ENCODE measurements around the gene ALDH3A2.

ALDH3A2 gene

DNA sequence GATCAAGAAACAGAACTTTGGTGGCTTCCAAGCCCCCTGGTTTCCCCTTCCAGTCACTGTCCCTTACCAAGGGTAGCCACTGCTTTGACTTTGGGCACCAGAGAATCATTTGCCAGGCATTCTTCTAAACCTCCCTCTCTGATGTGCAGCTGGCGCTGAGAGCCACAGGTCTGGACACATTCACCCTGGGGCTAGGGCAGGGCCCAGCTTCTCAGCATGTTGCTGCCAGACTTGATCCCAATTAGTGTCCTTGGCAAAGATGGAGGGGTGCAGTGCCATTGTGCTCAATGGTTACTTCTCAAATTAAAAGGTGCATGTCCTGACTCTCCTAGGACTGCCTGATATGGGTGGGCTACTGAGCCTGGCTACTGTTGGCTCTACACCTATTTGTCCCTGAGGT, 75.4 kb downstream of the ALDH3A2 start:
- H3K4me1 ChIP-seq (ENCODE audit: low read depth, poor library complexity, severe bottlenecking) = no peaks in the 10 kb centered on the region
- no peak overlapping the region for H3K27ac ChIP-seq
- H3K36me3 ChIP-seq (ENCODE audit: insufficient read depth) = no peaks in the 10 kb centered on the region
- no peak overlapping the region for H3K4me2 ChIP-seq
- TF ChIP-seq, protein P1, sequence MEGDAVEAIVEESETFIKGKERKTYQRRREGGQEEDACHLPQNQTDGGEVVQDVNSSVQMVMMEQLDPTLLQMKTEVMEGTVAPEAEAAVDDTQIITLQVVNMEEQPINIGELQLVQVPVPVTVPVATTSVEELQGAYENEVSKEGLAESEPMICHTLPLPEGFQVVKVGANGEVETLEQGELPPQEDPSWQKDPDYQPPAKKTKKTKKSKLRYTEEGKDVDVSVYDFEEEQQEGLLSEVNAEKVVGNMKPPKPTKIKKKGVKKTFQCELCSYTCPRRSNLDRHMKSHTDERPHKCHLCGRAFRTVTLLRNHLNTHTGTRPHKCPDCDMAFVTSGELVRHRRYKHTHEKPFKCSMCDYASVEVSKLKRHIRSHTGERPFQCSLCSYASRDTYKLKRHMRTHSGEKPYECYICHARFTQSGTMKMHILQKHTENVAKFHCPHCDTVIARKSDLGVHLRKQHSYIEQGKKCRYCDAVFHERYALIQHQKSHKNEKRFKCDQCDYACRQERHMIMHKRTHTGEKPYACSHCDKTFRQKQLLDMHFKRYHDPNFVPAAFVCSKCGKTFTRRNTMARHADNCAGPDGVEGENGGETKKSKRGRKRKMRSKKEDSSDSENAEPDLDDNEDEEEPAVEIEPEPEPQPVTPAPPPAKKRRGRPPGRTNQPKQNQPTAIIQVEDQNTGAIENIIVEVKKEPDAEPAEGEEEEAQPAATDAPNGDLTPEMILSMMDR (conservative IDR thresholded peaks at IDR 0.05; ENCODE audit: low read depth, low read length) = no peak
- H2AFZ ChIP-seq (ENCODE audit: low read depth) = no peak overlapping the region
- no peak overlapping the region for H3K9ac ChIP-seq
- no peaks in the 10 kb centered on the region for H3K79me2 ChIP-seq (ENCODE audit: insufficient read depth, low read depth)
- no peaks in the 10 kb centered on the region for H4K20me1 ChIP-seq (ENCODE audit: insufficient read depth)
- no peaks in the 10 kb centered on the region for H3K27me3 ChIP-seq (ENCODE audit: insufficient read depth, low read depth)
- H3K4me3 ChIP-seq (IDR thresholded peaks at IDR 0.05; ENCODE audit: insufficient read depth, low read depth, low read length) = no peak overlapping the region

DNA sequence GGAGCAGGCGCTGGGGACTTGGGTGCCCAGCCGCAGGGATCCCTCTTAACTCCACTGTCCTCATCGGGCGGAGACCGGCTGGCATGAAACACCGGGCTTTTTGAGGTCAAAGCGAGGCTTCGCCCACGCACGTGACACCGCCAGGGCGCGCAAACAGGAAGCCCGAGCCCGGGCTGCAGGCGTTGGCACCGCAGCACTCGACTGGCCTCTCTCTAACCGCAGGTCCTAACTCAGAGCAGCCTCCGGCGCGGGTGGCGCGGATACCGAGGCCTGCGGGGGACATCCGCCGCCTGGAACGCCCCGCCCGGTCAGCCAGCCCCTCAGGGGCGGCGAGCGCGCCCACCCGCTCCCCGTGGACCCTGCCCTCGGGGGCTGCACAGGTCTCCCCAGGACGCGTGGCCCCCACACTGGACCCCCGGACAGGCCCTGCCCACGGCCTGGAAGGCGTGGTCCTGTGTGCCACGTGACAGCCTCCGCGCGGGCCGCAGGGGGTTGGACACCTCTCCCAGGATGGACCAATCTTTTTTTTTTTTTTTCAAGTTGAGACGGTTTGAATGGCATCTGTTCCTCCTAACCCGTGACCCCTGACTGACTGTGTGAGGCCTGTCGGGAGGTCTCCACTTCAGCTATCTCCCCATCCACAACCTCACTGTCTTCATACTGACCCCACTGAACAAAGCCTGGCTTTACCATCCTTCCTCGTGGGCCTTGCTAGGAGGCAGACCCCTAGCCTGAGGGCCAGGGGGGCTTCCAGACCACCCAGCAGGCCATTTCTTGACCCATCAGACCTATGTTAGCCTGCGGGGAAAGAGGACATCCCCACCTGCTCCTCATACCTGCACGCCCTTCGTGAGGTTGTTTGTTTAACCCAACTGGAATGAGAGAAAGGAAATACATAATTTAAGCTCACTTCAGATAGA, 76.2 kb downstream of the ALDH3A2 start:
- TF ChIP-seq, protein P1 (conservative IDR thresholded peaks at IDR 0.05; ENCODE audit: low read depth, low read length) = no peak
- no peak overlapping the region for H3K4me2 ChIP-seq

DNA sequence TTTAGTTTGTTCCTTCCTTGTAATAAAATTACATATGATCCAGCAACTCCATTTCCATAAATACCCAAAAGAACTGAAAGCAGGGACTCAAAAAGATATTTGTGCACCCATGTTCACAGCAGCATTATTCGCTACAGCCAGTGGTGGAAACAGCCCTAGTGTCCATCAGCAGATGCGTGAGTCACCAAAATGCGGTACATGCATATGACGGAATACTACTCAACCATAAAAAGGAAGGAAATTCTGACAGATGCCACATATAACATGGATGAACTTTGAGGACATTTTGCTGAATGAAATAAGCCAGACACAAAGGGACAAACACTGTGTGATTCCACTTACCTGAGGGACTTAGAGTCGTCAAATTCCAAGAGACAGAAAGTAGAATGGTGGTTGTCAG, 76.9 kb downstream of the ALDH3A2 start:
- Histone ChIP-seq H3K27ac (no peak overlapping the region), H2AFZ (ENCODE audit: low read depth) (no peak overlapping the region), H3K4me1 (ENCODE audit: low read depth, poor library complexity, severe bottlenecking) (no peaks in the 10 kb centered on the region)

More for the DNA sequence above, 76.2 kb downstream of the ALDH3A2 start:
- Histone ChIP-seq H3K36me3 (ENCODE audit: insufficient read depth) (no peaks in the 10 kb centered on the region), H4K20me1 (ENCODE audit: insufficient read depth) (no peaks in the 10 kb centered on the region), H3K9ac (no peak overlapping the region), H3K27ac (no peak overlapping the region), H3K4me3 (IDR thresholded peaks at IDR 0.05; ENCODE audit: insufficient read depth, low read depth, low read length) (no peak overlapping the region), H3K27me3 (ENCODE audit: insufficient read depth, low read depth) (no peaks in the 10 kb centered on the region), H2AFZ (ENCODE audit: low read depth) (no peak overlapping the region), H3K79me2 (ENCODE audit: insufficient read depth, low read depth) (no peaks in the 10 kb centered on the region), H3K4me1 (ENCODE audit: low read depth, poor library complexity, severe bottlenecking) (no peaks in the 10 kb centered on the region)

DNA sequence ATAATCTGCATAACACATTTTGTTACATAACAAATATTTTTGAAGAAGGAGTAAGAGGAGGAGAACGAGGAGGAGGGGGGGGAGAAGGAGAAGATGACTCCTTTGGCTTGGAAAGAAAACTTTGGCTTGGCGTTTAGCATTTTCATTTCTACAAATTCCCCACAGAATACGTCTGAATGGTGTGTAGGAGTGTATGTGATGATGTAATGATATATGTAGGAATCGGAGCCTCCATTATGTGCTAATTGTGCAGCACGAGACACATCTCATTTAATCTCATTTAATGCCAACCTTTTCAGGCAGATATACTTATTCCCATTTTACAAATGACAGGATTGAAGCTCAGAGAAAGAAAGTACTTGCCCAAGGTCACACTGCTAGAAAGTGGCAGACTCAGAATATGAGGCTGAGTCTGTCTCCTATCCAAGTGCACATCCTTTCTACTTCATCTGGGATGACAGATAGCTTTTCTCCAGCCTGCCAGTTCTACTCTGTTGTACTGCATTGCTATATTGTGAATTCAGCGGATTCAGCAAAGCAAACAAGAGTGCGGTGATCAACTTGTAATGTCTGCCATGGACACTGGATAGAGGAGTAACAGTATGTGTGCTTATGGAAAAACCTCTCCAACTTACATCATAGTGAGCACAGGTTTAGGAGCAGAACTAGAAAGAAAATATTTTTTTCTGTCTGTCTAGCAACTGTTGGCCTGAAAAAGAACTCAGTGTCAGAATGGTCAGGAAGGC, 78.3 kb downstream of the ALDH3A2 start:
- Histone ChIP-seq H2AFZ (ENCODE audit: low read depth) (no peak overlapping the region), H3K9ac (no peak overlapping the region), H3K79me2 (ENCODE audit: insufficient read depth, low read depth) (no peaks in the 10 kb centered on the region), H3K27ac (no peak overlapping the region), H4K20me1 (ENCODE audit: insufficient read depth) (no peaks in the 10 kb centered on the region), H3K4me2 (no peak overlapping the region), H3K27me3 (ENCODE audit: insufficient read depth, low read depth) (no peaks in the 10 kb centered on the region), H3K4me1 (ENCODE audit: low read depth, poor library complexity, severe bottlenecking) (no peaks in the 10 kb centered on the region), H3K36me3 (ENCODE audit: insufficient read depth) (no peaks in the 10 kb centered on the region), H3K4me3 (IDR thresholded peaks at IDR 0.05; ENCODE audit: insufficient read depth, low read depth, low read length) (no peak overlapping the region)
- TF ChIP-seq, protein P1 (conservative IDR thresholded peaks at IDR 0.05; ENCODE audit: low read depth, low read length) = no peak

More for the DNA sequence above, 76.9 kb downstream of the ALDH3A2 start:
- Histone ChIP-seq H3K4me2 (no peak overlapping the region), H3K36me3 (ENCODE audit: insufficient read depth) (no peaks in the 10 kb centered on the region), H3K4me3 (IDR thresholded peaks at IDR 0.05; ENCODE audit: insufficient read depth, low read depth, low read length) (no peak overlapping the region), H3K9ac (no peak overlapping the region), H3K79me2 (ENCODE audit: insufficient read depth, low read depth) (no peaks in the 10 kb centered on the region), H3K27me3 (ENCODE audit: insufficient read depth, low read depth) (no peaks in the 10 kb centered on the region), H4K20me1 (ENCODE audit: insufficient read depth) (no peaks in the 10 kb centered on the region)
- TF ChIP-seq, protein P1 (conservative IDR thresholded peaks at IDR 0.05; ENCODE audit: low read depth, low read length) = no peak

All from KMS-11 (cell line).